Endodermal cell (in vitro differentiated cells): ENCODE results near the gene FAF2. TPM values are rescaled to one million over a fixed set of nuclear protein-coding genes. Genes with fewer than 3 reads are reported as not detected.

ENCODE experiments used
- DNase-seq: peaks from one replicate; pipeline ENCODE4 v3.0.0-alpha.2; 2017
- H3K27ac ChIP-seq: 2 replicates; pipeline ENCODE4 v1.5.1; 2013; ENCODE audit warnings: mild to moderate bottlenecking, low read depth, low read length, moderate library complexity
- H3K27me3 ChIP-seq: 2 replicates; pipeline ENCODE4 v1.6.1; 2013; ENCODE audit warnings: mild to moderate bottlenecking, low read length, moderate library complexity; ENCODE audit not compliant: insufficient read depth, control insufficient read depth, poor library complexity, severe bottlenecking
- H3K36me3 ChIP-seq: 2 replicates; pipeline ENCODE4 v1.7.0; 2013; ENCODE audit warnings: mild to moderate bottlenecking, low read length, moderate library complexity; ENCODE audit not compliant: control insufficient read depth, insufficient read depth
- H3K4me1 ChIP-seq: one replicate; pipeline ENCODE4 v1.7.0; 2013; ENCODE audit warnings: low read length; ENCODE audit not compliant: control insufficient read depth, insufficient read depth
- H3K4me3 ChIP-seq: 2 replicates; pipeline ENCODE4 v1.5.1; 2013; ENCODE audit warnings: mild to moderate bottlenecking, low read length, moderate library complexity
- H3K9ac ChIP-seq: 2 replicates; pipeline ENCODE4 v1.6.1; 2013; ENCODE audit warnings: mild to moderate bottlenecking, low read length, moderate library complexity; ENCODE audit not compliant: poor library complexity, severe bottlenecking; ENCODE audit errors: extremely low read depth
- H3K9me3 ChIP-seq: 2 replicates; pipeline ENCODE4 v1.6.1; 2013; ENCODE audit warnings: mild to moderate bottlenecking, low read length, moderate library complexity; ENCODE audit not compliant: control insufficient read depth
- H3K27ac Mint-ChIP-seq: 2 replicates; pipeline ENCODE4 v1.8.0; 2020; ENCODE audit warnings: mixed read lengths
- H3K27me3 Mint-ChIP-seq: 2 replicates; pipeline ENCODE4 v1.8.0; 2021; ENCODE audit warnings: mild to moderate bottlenecking, mixed read lengths; ENCODE audit not compliant: insufficient read depth
- H3K36me3 Mint-ChIP-seq: 2 replicates; pipeline ENCODE4 v1.8.0; 2020; ENCODE audit warnings: low read depth, mixed read lengths
- H3K4me1 Mint-ChIP-seq: 2 replicates; pipeline ENCODE4 v1.8.0; 2020; ENCODE audit warnings: mixed read lengths
- H3K4me3 Mint-ChIP-seq: 2 replicates; pipeline ENCODE4 v1.8.0; 2020; ENCODE audit warnings: mild to moderate bottlenecking, moderate library complexity, mixed read lengths
- H3K9me3 Mint-ChIP-seq: 2 replicates; pipeline ENCODE4 v1.8.0; 2020; ENCODE audit warnings: mild to moderate bottlenecking, mixed read lengths
- WGBS, 2 experiments: methylation state at CpG; one replicate each; pipeline versions ENCODE4 v1.1.5 to v1.1.7; 2013; ENCODE audit warnings: missing lambda C conversion rate in 2 of 2, mixed read lengths in 1 of 2; ENCODE audit not compliant: insufficient coverage in 1 of 2, insufficient read length in 1 of 2; 5-methylcytosine and 5-hydroxymethylcytosine counted together
- total RNA-seq, 2 donors: library from RNA; stranded (reverse); fragmentation: NEBNext Ultra II Directional in 1 of 2; extraction: Animal tissue kit (Norgen Biotek cat#: 25700) in 1 of 2; gene quantifications; 2 replicates in 1 of 2; 3 replicates in 1 of 2; pipeline ENCODE4 v1.2.1, GENCODE V29; 2021
- TF ChIP-seq, protein P1 (sequence below): fragments of 200-600 bp; sonication (generic); conservative IDR thresholded peaks from 2 replicates; pipeline ENCODE4 v1.5.0; 2021; ENCODE audit warnings: antibody characterized with exemption, mild to moderate bottlenecking

FAF2 gene
- total RNA-seq, 2 donors from 2014 or later: 42.9 to 53.0 TPM

GRCh38 chr5:176413709-176414191 lies 34.4 kb upstream of the FAF2 start:
- Mint-ChIP-seq H3K4me1 (peaks cover 4% of the 10 kb centered on the region), H3K4me3 (no peak overlapping the region), H3K36me3 (peaks cover 11% of the 10 kb centered on the region), H3K27ac (peak overlapping the region; percentile 37), H3K9me3 (peaks cover 19% of the 10 kb centered on the region), H3K27me3 (peaks cover 9% of the 10 kb centered on the region)
- Histone ChIP-seq H3K27me3 (no peaks in the 10 kb centered on the region), H3K36me3 (peaks cover 36% of the 10 kb centered on the region), H3K4me1 (peaks cover 3% of the 10 kb centered on the region), H3K27ac (no peak overlapping the region), H3K9me3 (peaks cover 8% of the 10 kb centered on the region), H3K9ac (no peak overlapping the region), H3K4me3 (peak overlapping the region; percentile 95)
- TF ChIP-seq, protein P1, sequence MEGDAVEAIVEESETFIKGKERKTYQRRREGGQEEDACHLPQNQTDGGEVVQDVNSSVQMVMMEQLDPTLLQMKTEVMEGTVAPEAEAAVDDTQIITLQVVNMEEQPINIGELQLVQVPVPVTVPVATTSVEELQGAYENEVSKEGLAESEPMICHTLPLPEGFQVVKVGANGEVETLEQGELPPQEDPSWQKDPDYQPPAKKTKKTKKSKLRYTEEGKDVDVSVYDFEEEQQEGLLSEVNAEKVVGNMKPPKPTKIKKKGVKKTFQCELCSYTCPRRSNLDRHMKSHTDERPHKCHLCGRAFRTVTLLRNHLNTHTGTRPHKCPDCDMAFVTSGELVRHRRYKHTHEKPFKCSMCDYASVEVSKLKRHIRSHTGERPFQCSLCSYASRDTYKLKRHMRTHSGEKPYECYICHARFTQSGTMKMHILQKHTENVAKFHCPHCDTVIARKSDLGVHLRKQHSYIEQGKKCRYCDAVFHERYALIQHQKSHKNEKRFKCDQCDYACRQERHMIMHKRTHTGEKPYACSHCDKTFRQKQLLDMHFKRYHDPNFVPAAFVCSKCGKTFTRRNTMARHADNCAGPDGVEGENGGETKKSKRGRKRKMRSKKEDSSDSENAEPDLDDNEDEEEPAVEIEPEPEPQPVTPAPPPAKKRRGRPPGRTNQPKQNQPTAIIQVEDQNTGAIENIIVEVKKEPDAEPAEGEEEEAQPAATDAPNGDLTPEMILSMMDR: no peak
- WGBS, 2 experiments: 85 to 87% methylated on average over 6 to 7 of the region's 7 CpGs
- DNase-seq: no peak

- Mint-ChIP-seq H3K4me3 (peak overlapping the region; percentile 63), H3K36me3 (peaks cover 11% of the 10 kb centered on the region), H3K27ac (no peak overlapping the region), H3K27me3 (peaks cover 9% of the 10 kb centered on the region), H3K4me1 (peaks cover 4% of the 10 kb centered on the region), H3K9me3 (peaks cover 26% of the 10 kb centered on the region)
- Histone ChIP-seq H3K27ac (no peak overlapping the region), H3K9ac (peak overlapping the region; percentile 88), H3K27me3 (no peaks in the 10 kb centered on the region), H3K4me1 (peaks cover 3% of the 10 kb centered on the region), H3K9me3 (peaks cover 13% of the 10 kb centered on the region), H3K4me3 (peak overlapping the region; percentile 95), H3K36me3 (peaks cover 30% of the 10 kb centered on the region)
- no peak for DNase-seq
- TF ChIP-seq, protein P1: no peak
- 83 to 100% methylated on average over 1 to 3 of the region's 3 CpGs for WGBS, 2 experiments
Observed at GRCh38 chr5:176414704-176415103, 33.5 kb upstream of the FAF2 start.

- peak overlapping the region; percentile 95 for H3K4me3 ChIP-seq
- no peaks in the 10 kb centered on the region for H3K27me3 ChIP-seq
- H3K4me3 Mint-ChIP-seq: peak overlapping the region; percentile 63
- peak overlapping the region; percentile 88 for H3K9ac ChIP-seq
- TF ChIP-seq, protein P1: no peak
- 81 to 83% methylated on average over 6 to 12 of the region's 13 CpGs for WGBS, 2 experiments
- H3K27ac ChIP-seq: no peak overlapping the region
- H3K4me1 ChIP-seq: peaks cover 3% of the 10 kb centered on the region
- H3K36me3 ChIP-seq: peaks cover 23% of the 10 kb centered on the region
- peaks cover 20% of the 10 kb centered on the region for H3K9me3 ChIP-seq
- peaks cover 9% of the 10 kb centered on the region for H3K27me3 Mint-ChIP-seq
- H3K27ac Mint-ChIP-seq: peak overlapping the region; percentile 61
- no peak for DNase-seq
- peaks cover 32% of the 10 kb centered on the region for H3K9me3 Mint-ChIP-seq
- H3K4me1 Mint-ChIP-seq: peaks cover 4% of the 10 kb centered on the region
- H3K36me3 Mint-ChIP-seq: peaks cover 6% of the 10 kb centered on the region
Observed at GRCh38 chr5:176415240-176415951, 32.8 kb upstream of the FAF2 start.
